Measurements from ENCODE around the gene HAVCR1.
A peak's percentile ranks its signal among the peaks of the same experiment; 100 is the strongest.

Gene HAVCR1

GRCh38 chr5:157026789-157027424, 32.0 kb downstream of the HAVCR1 start:
- H3K36me3 ChIP-seq (replicated peaks; ENCODE audit: insufficient read depth, low read length), result no peaks in the 10 kb centered on the region
- no peak overlapping the region for H3K4me3 ChIP-seq (ENCODE audit: low read length)
- no peaks in the 10 kb centered on the region for H3K27me3 ChIP-seq (replicated peaks; ENCODE audit: insufficient read depth, low read length)
- no peak overlapping the region for H3K27ac ChIP-seq (ENCODE audit: low read length)
- DNase-seq, result peak; percentile 40
- H3K9ac ChIP-seq (ENCODE audit: low read length), result no peak overlapping the region
- H4K20me1 ChIP-seq (ENCODE audit: insufficient read depth, low read length), result no peaks in the 10 kb centered on the region
- H3K9me3 ChIP-seq (replicated peaks; ENCODE audit: insufficient read depth, low read length), result no peaks in the 10 kb centered on the region
- H3K4me2 ChIP-seq (ENCODE audit: low read depth, low read length), result no peak overlapping the region
- no peaks in the 10 kb centered on the region for H3F3A ChIP-seq (ENCODE audit: insufficient read depth, low read length)
- no peaks in the 10 kb centered on the region for H3K9me2 ChIP-seq (replicated peaks; ENCODE audit: insufficient read depth, low read length)
- H3K79me2 ChIP-seq (ENCODE audit: low read length), result no peaks in the 10 kb centered on the region
- H2AFZ ChIP-seq (ENCODE audit: low read length), result no peak overlapping the region
- peaks cover 24% of the 10 kb centered on the region for H3K4me1 ChIP-seq (ENCODE audit: low read length)
- TF ChIP-seq EZH2phosphoT487 (IDR thresholded peaks at IDR 0.05; ENCODE audit: low read length), result no peak
- TF ChIP-seq CTCF (IDR thresholded peaks at IDR 0.05; ENCODE audit: low read length), result peak; percentile 84

GRCh38 chr5:157025093-157025698, 33.7 kb downstream of the HAVCR1 start:
- no peaks in the 10 kb centered on the region for H4K20me1 ChIP-seq (ENCODE audit: insufficient read depth, low read length)

GRCh38 chr5:157024208-157024959, 34.5 kb downstream of the HAVCR1 start:
- no peak overlapping the region for H3K9ac ChIP-seq (ENCODE audit: low read length)
- H3K79me2 ChIP-seq (ENCODE audit: low read length), result no peaks in the 10 kb centered on the region
- no peak overlapping the region for H3K4me2 ChIP-seq (ENCODE audit: low read depth, low read length)
- H3K4me3 ChIP-seq (ENCODE audit: low read length), result no peak overlapping the region
- no peak for TF ChIP-seq EZH2 (optimal IDR thresholded peaks at IDR 0.05; ENCODE audit: low read depth, low read length)
- no peak for TF ChIP-seq CTCF (IDR thresholded peaks at IDR 0.05; ENCODE audit: low read length)
- TF ChIP-seq EZH2phosphoT487 (IDR thresholded peaks at IDR 0.05; ENCODE audit: low read length), result no peak
- no peaks in the 10 kb centered on the region for H3K9me3 ChIP-seq (replicated peaks; ENCODE audit: insufficient read depth, low read length)
- H4K20me1 ChIP-seq (ENCODE audit: insufficient read depth, low read length), result no peaks in the 10 kb centered on the region
- no peaks in the 10 kb centered on the region for H3K36me3 ChIP-seq (replicated peaks; ENCODE audit: insufficient read depth, low read length)
- no peak overlapping the region for H3K27ac ChIP-seq (ENCODE audit: low read length)
- H3K4me1 ChIP-seq (ENCODE audit: low read length), result peaks cover 17% of the 10 kb centered on the region
- no peak for DNase-seq
- H3F3A ChIP-seq (ENCODE audit: insufficient read depth, low read length), result no peaks in the 10 kb centered on the region
- no peaks in the 10 kb centered on the region for H3K9me2 ChIP-seq (replicated peaks; ENCODE audit: insufficient read depth, low read length)
- H2AFZ ChIP-seq (ENCODE audit: low read length), result no peak overlapping the region
- no peaks in the 10 kb centered on the region for H3K27me3 ChIP-seq (replicated peaks; ENCODE audit: insufficient read depth, low read length)

More at GRCh38 chr5:157025093-157025698, 33.7 kb downstream of the HAVCR1 start:
- Histone ChIP-seq H3K27ac (ENCODE audit: low read length) (no peak overlapping the region), H3K4me3 (ENCODE audit: low read length) (no peak overlapping the region), H3K9me3 (replicated peaks; ENCODE audit: insufficient read depth, low read length) (no peaks in the 10 kb centered on the region), H3K4me1 (ENCODE audit: low read length) (peaks cover 23% of the 10 kb centered on the region), H3K4me2 (ENCODE audit: low read depth, low read length) (no peak overlapping the region), H3K9ac (ENCODE audit: low read length) (no peak overlapping the region), H2AFZ (ENCODE audit: low read length) (no peak overlapping the region), H3K9me2 (replicated peaks; ENCODE audit: insufficient read depth, low read length) (no peaks in the 10 kb centered on the region), H3K36me3 (replicated peaks; ENCODE audit: insufficient read depth, low read length) (no peaks in the 10 kb centered on the region), H3F3A (ENCODE audit: insufficient read depth, low read length) (no peaks in the 10 kb centered on the region), H3K79me2 (ENCODE audit: low read length) (no peaks in the 10 kb centered on the region), H3K27me3 (replicated peaks; ENCODE audit: insufficient read depth, low read length) (no peaks in the 10 kb centered on the region)
- DNase-seq, result no peak
- TF ChIP-seq EZH2phosphoT487 (IDR thresholded peaks at IDR 0.05; ENCODE audit: low read length), result no peak
- TF ChIP-seq EZH2 (optimal IDR thresholded peaks at IDR 0.05; ENCODE audit: low read depth, low read length), result no peak
- no peak for TF ChIP-seq CTCF (IDR thresholded peaks at IDR 0.05; ENCODE audit: low read length)

Data from MM.1S (cell line).